ENCODE measurements around the gene AHDC1. TPM values are rescaled to one million over a fixed set of nuclear protein-coding genes. Genes with fewer than 3 reads are reported as not detected.

The AHDC1 gene, protein sequence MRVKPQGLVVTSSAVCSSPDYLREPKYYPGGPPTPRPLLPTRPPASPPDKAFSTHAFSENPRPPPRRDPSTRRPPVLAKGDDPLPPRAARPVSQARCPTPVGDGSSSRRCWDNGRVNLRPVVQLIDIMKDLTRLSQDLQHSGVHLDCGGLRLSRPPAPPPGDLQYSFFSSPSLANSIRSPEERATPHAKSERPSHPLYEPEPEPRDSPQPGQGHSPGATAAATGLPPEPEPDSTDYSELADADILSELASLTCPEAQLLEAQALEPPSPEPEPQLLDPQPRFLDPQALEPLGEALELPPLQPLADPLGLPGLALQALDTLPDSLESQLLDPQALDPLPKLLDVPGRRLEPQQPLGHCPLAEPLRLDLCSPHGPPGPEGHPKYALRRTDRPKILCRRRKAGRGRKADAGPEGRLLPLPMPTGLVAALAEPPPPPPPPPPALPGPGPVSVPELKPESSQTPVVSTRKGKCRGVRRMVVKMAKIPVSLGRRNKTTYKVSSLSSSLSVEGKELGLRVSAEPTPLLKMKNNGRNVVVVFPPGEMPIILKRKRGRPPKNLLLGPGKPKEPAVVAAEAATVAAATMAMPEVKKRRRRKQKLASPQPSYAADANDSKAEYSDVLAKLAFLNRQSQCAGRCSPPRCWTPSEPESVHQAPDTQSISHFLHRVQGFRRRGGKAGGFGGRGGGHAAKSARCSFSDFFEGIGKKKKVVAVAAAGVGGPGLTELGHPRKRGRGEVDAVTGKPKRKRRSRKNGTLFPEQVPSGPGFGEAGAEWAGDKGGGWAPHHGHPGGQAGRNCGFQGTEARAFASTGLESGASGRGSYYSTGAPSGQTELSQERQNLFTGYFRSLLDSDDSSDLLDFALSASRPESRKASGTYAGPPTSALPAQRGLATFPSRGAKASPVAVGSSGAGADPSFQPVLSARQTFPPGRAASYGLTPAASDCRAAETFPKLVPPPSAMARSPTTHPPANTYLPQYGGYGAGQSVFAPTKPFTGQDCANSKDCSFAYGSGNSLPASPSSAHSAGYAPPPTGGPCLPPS (N-terminal part only)
- total RNA-seq, result 14.0 and 14.3 TPM in 2 replicates

DNA sequence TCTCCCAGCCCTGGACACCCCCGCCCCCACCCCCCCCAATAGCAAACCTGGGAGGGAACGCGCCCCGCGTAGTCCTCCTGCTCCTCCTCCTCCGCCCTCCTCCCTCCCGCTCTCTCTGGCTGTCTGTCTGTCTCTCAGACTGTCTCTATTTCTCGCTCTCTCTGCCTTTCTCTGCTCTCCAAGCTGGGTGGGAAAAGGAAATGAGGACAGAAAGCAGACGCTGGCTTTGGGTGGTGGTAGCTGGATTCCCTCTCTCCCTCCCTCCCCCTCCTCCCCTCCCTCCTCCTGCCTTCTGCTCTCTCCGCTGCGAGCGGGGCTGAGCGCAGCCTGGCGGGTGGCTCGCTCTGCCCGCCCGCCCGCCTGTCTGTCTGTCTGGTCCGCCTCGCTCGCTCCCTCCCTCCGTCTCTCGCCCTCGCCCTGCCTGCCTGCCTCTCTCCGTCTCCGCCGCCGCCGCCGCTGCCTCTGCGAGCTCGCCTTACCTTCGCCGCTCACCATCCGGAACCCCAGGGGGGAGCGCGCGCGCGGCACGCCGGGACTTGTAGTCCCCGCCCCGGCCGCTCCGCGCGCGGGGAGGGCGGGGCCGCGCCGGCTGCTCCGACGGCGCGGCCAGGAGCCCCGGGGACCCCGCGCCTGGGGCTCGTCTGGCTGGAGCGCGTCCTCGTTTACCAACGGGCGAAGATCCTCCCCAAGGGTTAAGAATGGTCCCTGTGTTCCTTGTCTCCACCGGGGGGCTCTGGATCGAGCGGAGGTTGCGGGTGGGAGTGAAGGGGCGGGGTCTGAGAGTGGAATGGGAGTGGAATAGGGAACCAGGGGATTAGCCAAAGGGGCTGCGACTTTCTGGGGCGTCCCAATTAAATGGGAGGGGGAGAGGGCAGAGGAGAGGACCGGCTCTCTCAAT lies at the start of gene AHDC1:
TSS of gene AHDC1 (minus strand) at position 464 of the 898 bp plus-strand sequence. CDS start 52,029 bp downstream, outside the sequence.

DNA sequence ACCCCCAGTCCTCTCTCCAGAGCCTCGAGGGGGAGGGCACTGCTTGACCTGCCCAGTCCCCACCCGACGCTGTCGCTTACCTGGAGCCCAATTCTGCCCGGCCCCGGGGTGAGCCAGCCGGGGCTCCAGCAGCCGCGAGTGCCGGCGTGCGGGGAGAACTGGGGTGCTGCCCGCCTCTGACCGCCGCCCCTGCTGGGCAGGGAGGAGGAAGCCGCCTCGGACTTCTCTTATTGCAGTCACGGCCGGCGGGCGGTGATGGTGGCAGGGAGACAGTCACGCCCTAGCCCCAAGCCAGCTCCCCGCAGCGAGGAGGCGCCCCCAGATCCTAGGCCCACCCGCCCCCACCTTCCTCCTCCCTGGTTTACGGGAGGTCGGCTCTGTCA lies 31.0 kb upstream of the AHDC1 start, which contains the start of gene FGR:
TSS of gene FGR (minus strand) at position 201 of the 383 bp plus-strand sequence. CDS start 11,269 bp downstream, outside the sequence.

GRCh38 chr1:27489973-27490741 lies 113.8 kb downstream of the AHDC1 start, which contains the start of gene WASF2:
Gene WASF2 (minus strand): TSS chr1:27490167. CDS start chr1:27428890, 61,277 bp downstream.

Small RNA genes within 50 kb of the gene (small RNA-seq; reads per million reads assigned to genes)
- gene AL031729.1, result not detected

Other genes with a start within 250 kb of the AHDC1 start
- gene MAP3K6, start 237.2 kb downstream of the AHDC1 start, total RNA-seq, result 23.0 and 27.0 TPM in 2 replicates
- not detected in 2 replicates for gene FCN3, start 229.3 kb downstream of the AHDC1 start, total RNA-seq
- not detected in 2 replicates for gene CD164L2, start 220.8 kb downstream of the AHDC1 start, total RNA-seq
- under 0.01 and 0.11 TPM in 2 replicates for gene GPR3, start 211.5 kb downstream of the AHDC1 start, total RNA-seq
- 28.6 and 30.1 TPM in 2 replicates for gene WASF2, start 114.0 kb downstream of the AHDC1 start, total RNA-seq
- 0.13 TPM in 1 of 2 replicates, not detected in the other for gene FGR, start 31.0 kb upstream of the AHDC1 start, total RNA-seq
- 47.0 and 320 TPM in 2 replicates for gene IFI6, start 68.0 kb upstream of the AHDC1 start, total RNA-seq
- gene FAM76A, start 121.8 kb upstream of the AHDC1 start, total RNA-seq, result 19.9 and 23.4 TPM in 2 replicates
- gene STX12, start 169.1 kb upstream of the AHDC1 start, total RNA-seq, result 55.8 and 61.5 TPM in 2 replicates
- 33.1 and 33.2 TPM in 2 replicates for gene PPP1R8, start 226.6 kb upstream of the AHDC1 start, total RNA-seq